GM21515 (cell line): ENCODE results near the gene STXBP4.

Source experiments
- ATAC-seq: cut with Tn5 transposase; IDR thresholded peaks from one replicate; pipeline ENCODE4 v1.9.1; 2021; ENCODE audit not compliant: unreplicated experiment

The STXBP4 gene

GRCh38 chr17:55166506-55166905 lies 197.9 kb downstream of the STXBP4 start:
- ATAC-seq = no peak

DNA sequence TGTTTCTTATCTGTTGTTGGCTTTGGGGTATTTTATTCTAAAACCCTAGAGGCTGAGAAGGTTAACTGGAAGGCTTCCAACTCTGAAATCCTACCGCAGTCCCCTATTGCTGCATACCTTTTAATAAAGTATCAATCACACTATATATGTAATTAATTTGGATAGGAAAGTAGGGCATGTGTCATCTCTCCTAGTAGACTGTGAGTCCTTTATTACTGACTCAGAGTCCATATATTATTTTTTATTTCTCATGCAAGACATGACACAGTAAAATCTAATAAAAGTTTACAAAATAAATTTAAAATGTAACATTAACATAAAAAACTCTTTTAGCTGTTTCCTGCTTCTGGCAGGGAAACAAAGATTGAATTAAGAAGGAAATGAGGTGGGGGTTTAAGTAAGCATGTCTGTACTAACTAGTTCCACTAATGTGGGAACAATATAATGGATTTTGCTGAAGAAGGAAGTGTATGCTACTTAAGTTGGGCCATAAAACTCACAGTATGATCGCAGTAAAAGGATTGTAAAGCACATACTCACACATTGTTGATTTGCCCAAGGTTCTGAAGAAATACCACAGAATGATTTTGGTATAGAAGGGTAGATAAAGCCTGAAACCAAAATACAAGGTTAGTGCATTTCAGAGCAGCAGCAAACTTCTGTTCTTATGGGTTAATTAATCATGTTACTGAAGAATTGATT lies 198.6 kb downstream of the STXBP4 start:
- no peak for ATAC-seq

GRCh38 chr17:55168958-55169687 lies 200.6 kb downstream of the STXBP4 start:
- ATAC-seq = peak; percentile 92

- ATAC-seq = no peak
These were observed 203.2 kb downstream of the STXBP4 start for GRCh38 chr17:55171634-55172328.

- no peak for ATAC-seq
These were observed 204.0 kb downstream of the STXBP4 start for GRCh38 chr17:55172612-55173011.

DNA sequence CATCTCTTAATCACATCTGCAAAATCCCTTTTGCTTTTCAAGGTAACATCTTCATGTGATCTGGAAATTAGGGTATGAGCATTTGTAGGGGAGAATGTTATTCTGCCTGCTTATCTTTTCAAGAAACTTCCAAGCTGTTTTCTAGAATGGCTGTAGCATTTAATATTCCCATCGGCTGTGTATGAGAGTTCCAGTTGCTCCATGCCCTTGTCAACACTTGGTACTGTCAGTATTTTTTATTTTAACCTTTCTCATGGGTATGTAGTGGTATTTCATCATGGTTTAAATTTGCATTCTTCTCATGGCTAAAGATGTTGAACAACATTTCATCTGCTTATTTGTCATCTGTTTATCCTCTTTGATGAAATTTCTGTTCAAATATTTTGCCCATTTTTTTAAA lies 205.6 kb downstream of the STXBP4 start:
- no peak for ATAC-seq

- ATAC-seq = no peak
These were observed 207.3 kb downstream of the STXBP4 start for GRCh38 chr17:55175788-55176427.

DNA sequence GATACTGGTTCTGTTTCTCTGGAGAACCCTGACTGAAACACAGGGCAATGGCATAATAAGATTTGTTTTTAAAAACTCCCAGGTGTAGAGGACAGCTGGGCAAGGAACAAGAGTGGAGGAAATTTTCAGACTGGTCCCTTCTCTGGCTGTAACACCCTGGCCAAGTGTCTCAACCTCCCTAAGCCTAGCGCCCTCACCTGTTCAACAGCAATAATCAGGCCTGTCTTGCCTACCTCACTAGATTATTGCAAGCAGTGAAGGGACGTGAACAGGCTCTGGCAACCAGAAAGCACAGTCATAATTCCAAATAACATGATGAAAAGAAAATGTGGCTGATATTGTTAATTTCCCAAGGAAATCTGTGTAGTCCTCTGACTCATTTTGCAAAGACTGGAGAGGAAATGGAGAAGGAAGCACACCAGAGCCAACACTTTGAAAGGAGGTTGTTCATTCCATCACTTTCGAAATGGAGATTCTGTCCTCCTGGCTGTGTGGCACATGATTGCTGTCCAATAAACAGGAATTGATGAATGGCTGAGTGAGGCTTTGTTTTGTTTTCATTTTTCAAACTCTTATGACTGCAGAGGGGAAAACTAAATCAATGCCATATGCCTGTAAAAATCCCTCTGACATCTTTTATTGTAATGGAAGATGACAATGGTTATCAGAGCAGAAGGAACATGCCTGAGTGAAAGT lies 208.7 kb downstream of the STXBP4 start:
- ATAC-seq = no peak

- no peak for ATAC-seq
These were observed 209.3 kb downstream of the STXBP4 start for GRCh38 chr17:55177855-55178217.

- ATAC-seq = no peak
These were observed 218.6 kb downstream of the STXBP4 start for GRCh38 chr17:55186937-55187770.

GRCh38 chr17:55190748-55191147 lies 222.2 kb downstream of the STXBP4 start:
- ATAC-seq = no peak

DNA sequence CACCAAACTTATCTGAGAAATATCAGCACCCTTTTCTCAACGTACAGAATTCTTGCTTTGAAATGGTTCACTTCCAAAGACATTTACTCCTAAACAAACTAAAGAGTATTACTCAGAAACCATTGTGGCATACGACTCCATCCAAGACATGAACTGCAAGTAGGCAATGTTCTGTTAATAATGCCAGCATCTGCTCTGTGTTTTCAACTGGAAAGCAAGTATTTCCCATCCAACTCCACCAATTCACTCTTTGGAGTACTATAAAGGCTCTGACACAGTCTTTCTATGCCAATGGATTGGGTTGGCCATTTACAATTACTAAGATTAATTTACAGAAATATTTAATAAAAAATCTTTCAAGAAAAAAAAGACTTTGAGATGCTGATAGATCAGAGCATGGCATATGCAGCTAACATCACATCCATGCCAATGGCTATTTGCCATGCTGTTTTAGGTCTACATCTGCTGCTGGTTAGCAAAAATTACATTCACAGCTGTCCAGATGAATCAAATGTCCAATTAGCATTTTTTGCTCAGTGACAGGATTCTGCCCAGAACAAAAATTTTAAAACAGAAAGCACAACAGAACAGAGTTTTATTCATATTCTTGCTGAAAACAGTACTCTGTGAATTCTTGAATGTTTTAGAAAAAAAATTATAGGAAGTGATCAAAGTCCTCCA lies 230.3 kb downstream of the STXBP4 start:
- ATAC-seq = no peak

DNA sequence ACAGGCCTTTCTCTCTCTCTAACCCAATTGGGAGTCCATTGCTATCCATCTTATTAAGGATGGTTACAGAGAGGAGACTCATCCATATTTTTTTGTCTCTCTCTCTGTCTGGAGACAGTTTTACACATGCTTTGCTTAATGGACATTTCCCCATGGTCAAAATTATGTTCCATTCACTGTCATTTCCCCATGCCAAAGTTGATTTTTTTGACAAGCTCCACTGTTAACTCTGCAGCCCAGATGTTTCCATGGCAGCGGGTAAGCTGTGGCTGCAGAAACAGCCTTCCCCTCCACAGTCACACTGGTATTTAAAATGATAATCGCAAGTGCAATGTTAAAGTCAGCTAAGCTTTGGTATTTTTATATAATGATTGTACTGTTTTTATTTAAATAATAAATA lies 232.3 kb downstream of the STXBP4 start:
- no peak for ATAC-seq

DNA sequence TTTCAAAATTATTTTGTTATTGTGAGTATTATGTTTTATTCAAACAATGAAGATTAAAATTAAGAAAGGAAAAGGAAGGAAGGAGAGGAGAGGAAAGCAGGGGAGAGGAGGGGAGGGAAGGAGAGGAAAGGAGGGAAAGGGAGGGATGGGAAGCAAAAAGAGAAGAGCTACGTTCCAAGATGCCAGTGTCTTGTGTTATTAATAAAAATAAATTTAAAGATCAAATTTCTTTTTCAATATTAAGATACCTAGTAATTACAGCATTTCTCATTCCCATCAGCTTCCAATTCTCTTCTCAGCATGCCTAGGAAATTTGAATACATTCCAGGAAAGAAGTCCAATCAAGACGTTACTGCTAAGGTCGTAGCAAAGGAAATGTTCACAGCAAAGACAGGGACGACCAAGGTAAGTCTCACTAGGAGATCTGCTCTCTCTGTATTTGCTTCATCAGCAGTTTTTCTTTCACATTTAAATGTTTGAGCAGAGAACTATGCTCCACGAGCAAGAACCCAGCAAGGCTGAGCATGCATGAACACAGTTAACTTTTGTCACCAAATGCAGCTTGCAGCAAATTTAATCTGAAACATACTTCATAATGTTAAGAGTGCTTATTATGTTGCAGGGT lies 232.9 kb downstream of the STXBP4 start:
- no peak for ATAC-seq

- no peak for ATAC-seq
These were observed 234.3 kb downstream of the STXBP4 start for GRCh38 chr17:55202896-55203295.

GRCh38 chr17:55208078-55208812 lies 239.7 kb downstream of the STXBP4 start:
- no peak for ATAC-seq

DNA sequence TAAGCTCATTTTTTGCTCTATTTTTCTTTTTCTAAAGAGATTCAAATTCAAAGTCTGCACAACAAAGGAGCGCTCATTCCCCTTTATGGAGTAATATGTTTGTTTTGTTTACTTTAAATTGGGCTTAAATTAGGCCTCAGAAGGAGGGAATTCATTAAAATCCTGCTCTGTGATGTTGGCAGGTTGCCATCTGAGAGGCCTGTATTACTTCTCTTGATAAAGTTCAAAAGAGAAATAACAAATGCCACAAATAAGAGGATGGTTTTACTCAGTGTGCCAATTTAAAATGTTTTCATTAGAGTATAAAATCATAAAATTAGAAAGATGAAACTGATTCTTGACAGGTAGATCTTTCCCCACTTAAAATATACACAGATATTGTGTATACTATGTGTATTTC lies 241.7 kb downstream of the STXBP4 start:
- no peak for ATAC-seq

DNA sequence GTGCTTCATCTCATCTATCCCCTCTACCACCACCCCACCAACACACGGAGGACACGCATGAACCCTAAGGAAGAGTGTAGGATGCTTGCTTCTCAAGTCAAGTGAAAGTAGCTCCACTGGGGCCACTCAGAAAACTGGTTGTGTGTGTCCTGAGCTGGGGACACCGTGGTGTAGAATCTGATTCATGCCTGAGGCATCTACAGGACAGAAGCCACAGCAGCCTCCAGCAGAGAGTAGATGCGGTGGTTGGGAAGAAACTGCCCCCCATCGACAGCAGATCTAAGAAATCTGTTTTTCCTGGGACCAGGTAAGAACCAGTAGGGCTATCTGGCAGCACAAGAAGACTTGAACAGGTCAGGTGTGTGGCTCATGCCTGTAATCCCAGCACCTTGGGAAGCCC lies 244.3 kb downstream of the STXBP4 start:
- ATAC-seq = no peak
